Middle frontal gyrus (tissue), 1 donor: ENCODE measurements around the gene ANKMY1.

Source experiments
- DNase-seq: peaks from one replicate; pipeline ENCODE4 v3.0.0-alpha.2; 2015; ENCODE audit warnings: low spot score; ENCODE audit errors: extremely low spot score

ANKMY1 gene

DNA sequence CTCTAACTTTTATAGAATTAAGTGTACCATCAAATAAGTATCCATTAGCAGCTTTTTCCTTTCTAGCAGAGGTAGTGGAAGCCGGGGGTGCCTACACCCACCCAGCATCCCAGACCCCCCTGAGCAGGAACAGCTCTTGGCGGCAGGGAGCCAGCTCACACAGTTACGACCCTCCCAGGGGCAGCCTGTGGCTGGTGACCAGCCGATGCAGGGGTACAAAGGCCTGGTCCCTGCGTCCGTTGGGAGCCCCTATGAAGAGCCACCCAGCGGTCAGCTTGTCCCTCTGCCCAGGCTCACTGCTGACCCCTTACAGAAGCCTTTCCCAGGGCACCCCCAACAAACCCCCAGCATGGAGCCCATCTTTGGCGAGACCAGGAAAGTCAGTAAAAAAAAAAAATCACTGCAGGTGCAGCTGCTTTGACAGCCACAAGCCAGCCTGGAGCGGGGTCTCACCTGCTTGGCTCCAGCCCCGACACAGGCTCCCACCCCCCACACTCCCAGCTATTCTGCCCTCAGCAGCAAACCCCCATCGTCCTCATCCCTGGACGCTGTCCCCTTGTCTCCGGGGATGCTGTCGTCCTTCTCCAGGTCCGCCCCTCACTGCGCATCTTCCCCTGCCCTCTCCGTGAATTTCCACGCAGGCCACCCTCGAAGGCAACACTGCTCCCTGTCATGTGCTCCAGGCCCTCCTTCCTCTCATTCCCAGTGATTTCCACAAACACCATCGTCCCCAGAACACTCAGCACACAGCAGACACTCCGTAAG lies 79.3 kb downstream of the ANKMY1 start:
- DNase-seq: no peak

- DNase-seq: no peak
These were observed 79.9 kb downstream of the ANKMY1 start for GRCh38 chr2:240477916-240478315.

- no peak for DNase-seq
These were observed 84.6 kb downstream of the ANKMY1 start for GRCh38 chr2:240473211-240473610.

- DNase-seq: no peak
These were observed 85.6 kb downstream of the ANKMY1 start for GRCh38 chr2:240472078-240472790.

GRCh38 chr2:240469740-240470139 lies 88.0 kb downstream of the ANKMY1 start:
- DNase-seq: no peak

GRCh38 chr2:240469239-240469636 lies 88.5 kb downstream of the ANKMY1 start:
- DNase-seq: no peak

GRCh38 chr2:240468303-240469238 lies 89.2 kb downstream of the ANKMY1 start:
- DNase-seq: no peak

GRCh38 chr2:240467659-240468302 lies 90.0 kb downstream of the ANKMY1 start:
- no peak for DNase-seq

GRCh38 chr2:240467149-240467642 lies 90.6 kb downstream of the ANKMY1 start:
- no peak for DNase-seq

DNA sequence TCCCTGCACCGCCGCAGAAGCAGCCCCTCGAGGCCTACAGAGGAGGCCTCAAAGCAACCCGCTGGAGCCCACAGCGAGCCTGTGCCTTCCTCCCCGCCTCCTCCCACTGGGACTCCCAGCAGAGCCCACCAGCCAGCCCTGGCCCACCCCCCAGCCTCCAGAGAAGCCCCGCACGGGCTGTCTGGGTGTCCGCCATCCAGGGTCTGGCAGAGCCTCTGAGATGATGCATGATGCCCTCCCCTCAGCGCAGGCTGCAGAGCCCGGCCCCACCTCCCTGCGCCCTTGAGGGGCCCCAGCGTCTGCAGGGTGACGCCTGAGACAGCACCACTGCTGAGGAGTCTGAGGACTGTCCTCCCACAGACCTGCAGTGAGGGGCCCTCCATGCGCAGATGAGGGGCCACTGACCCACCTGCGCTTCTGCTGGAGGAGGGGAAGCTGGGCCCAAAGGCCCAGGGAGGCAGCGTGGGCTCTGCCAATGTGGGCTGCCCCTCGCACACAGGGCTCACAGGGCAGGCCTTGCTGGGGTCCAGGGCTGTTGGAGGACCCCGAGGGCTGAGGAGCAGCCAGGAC lies 91.1 kb downstream of the ANKMY1 start:
- no peak for DNase-seq

DNA sequence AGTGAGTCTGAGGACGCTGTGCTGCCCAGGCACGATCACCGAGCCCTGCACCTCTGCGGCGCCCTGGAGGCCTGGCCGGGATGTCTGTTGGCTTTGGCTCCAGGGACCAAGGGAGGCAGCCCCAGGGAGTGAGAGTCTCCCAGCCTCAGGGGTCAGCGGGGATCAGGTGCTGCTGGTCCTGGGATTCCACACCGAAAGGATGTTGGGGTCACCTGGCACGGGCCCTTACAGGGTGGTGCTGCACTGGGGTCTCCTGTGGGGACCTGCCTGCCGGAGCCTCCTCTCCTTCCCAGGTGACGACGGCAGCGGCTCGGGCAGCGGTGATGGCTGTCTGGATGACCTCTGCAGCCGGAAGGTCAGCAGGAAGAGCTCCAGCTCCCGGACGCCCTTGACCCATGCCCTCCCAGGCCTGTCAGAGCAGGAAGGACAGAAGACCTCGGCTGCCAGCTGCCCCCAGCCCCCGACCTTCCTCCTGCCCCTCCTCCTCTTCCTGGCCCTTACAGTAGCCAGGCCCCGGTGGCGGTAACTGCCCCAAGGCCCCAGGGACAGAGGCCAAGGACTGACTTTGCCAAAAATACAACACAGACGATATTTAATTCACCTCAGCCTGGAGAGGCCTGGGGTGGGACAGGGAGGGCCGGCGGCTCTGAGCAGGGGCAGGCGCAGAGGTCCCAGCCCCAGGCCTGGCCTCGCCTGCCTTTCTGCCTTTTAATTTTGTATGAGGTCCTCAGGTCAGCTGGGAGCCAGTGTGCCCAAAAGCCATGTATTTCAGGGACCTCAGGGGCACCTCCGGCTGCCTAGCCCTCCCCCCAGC lies 91.8 kb downstream of the ANKMY1 start:
- no peak for DNase-seq

- no peak for DNase-seq
These were observed 92.5 kb downstream of the ANKMY1 start for GRCh38 chr2:240465268-240465764.

- DNase-seq: no peak
These were observed 93.1 kb downstream of the ANKMY1 start for GRCh38 chr2:240464514-240465241.

DNA sequence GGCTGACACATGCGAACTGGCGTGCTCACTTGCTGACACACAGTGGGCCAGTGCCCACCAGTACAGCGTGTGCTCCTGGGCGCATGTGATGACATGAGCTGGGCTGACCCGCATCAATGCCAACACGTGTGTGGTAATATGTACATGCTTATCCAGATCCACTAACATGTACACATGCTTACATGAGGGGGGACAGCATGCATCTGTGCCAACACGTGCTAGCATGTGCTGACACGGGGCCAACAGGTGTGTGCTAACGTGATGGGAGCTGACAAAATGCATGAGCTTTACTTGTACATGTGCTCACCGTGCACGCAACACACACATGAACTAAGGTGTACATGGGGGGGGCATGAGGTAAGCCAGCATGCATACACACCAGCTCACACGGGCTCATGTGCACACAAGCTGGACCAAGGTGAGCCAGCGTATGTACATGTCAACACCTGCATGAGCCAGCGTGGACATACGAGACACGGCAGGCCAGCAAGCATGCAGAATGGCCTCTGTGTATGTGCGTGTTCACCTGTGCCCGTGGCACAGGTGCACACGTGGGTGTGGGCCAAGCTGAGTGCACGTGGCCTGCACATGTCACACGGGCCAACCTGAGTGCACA lies 93.8 kb downstream of the ANKMY1 start:
- no peak for DNase-seq

DNA sequence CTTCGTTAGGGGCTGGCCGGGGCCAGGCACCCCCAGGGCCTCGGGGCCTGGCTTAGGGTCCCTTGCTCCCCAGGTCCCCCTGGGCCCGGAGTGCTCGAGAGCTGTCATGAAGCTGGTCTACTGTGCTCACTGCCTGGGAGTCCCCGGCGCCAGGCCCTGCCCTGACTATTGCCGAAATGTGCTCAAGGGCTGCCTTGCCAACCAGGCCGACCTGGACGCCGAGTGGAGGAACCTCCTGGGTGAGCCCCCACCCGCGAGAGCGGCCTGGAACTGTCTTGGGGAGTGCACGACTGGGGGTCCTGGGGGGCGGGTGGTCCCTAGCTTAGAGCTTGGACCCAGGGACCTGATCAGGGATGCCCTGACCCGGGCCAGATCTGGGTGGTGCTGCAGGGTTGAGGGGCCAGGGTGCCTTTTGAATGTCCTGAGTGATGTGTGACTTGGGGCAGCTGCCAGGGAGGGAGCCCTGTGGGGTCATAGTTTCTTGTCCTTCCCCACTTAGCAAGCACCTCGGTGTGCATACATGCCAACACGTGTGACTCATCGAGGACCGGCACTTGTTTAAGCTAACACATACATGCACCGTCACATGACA lies 94.4 kb downstream of the ANKMY1 start:
- no peak for DNase-seq

DNA sequence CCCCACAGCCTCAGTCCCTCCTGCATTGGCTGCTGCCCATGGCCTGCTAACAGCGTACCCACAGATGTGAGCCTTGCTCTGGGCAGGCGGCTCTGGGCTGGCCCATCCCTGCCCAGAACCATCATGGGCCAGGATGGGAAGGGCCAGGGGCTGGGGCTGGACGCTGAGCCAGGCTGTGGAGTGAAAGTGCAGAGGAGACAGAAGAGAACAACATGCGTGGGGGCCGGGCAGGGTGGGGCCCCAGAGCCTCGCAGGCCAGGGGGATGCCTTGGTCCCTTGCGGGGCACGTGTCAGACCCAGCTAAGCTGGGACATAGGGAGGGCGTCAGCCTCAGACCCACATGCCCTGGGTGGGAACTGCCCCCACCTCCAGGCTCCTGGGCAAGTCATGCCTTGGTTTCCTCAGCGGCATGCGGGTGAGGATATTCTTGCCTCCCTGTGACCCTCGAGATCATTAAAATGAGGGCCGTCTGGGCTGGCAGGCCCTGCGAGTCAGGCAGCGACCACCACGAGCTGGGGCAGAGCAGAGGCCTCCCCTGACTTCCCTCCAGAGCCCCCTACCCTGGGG lies 95.0 kb downstream of the ANKMY1 start:
- DNase-seq: no peak

DNA sequence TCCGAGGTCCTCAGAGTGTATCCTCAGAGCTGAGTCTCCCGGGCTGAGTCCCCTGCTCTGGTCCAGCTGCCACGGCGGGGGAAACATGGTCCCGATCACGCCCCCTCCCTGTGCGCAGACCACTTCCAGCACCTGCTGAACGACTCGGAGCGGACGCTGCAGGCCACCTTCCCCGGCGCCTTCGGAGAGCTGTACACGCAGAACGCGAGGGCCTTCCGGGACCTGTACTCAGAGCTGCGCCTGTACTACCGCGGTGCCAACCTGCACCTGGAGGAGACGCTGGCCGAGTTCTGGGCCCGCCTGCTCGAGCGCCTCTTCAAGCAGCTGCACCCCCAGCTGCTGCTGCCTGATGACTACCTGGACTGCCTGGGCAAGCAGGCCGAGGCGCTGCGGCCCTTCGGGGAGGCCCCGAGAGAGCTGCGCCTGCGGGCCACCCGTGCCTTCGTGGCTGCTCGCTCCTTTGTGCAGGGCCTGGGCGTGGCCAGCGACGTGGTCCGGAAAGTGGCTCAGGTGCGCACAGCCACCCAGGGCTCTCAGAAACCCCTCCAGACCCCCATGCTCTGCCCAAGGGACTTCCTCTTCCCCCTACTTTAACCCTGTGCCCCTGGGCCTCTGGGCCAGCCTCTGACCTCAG lies 95.6 kb downstream of the ANKMY1 start:
- DNase-seq: no peak
